HFFc6 (cell line): Measurements from ENCODE around the gene TMEM125. TPM values are rescaled to one million over a fixed set of nuclear protein-coding genes. Genes with fewer than 3 reads are reported as not detected.

Experiments used
- DNase-seq: peaks from one replicate; pipeline ENCODE4 v3.0.0-alpha.2; 2018
- H3K27ac Mint-ChIP-seq: 2 replicates; pipeline ENCODE4 v1.8.0; 2020; ENCODE audit warnings: mild to moderate bottlenecking, mixed read lengths
- H3K27me3 Mint-ChIP-seq: 2 replicates; pipeline ENCODE4 v1.8.0; 2021; ENCODE audit warnings: mild to moderate bottlenecking, moderate library complexity, mixed read lengths; ENCODE audit not compliant: insufficient read depth
- H3K36me3 Mint-ChIP-seq: 2 replicates; pipeline ENCODE4 v1.8.0; 2021; ENCODE audit warnings: low read depth, mixed read lengths
- H3K4me1 Mint-ChIP-seq: 2 replicates; pipeline ENCODE4 v1.8.0; 2020; ENCODE audit warnings: low read depth, mixed read lengths
- H3K4me3 Mint-ChIP-seq: 2 replicates; pipeline ENCODE4 v1.8.0; 2020; ENCODE audit warnings: mild to moderate bottlenecking, moderate library complexity, mixed read lengths
- H3K9me3 Mint-ChIP-seq: 2 replicates; pipeline ENCODE4 v1.8.0; 2020; ENCODE audit warnings: mild to moderate bottlenecking, mixed read lengths
- CTCF ChIP-seq: fragments of 200-600 bp; sonication (generic); IDR thresholded peaks from 2 replicates; pipeline ENCODE4 v1.5.0; 2021; ENCODE audit warnings: antibody characterized with exemption, mild to moderate bottlenecking
- total RNA-seq, 6 experiments: library from RNA; stranded (reverse); fragmentation: NEBNext Ultra II Directional; extraction: Animal tissue kit (Norgen Biotek cat#: 25700); gene quantifications; 2 replicates in 1 of 6; 3 replicates in 5 of 6; pipeline ENCODE4 v1.2.3, GENCODE V29; 2021

TMEM125 gene
- total RNA-seq, 6 experiments from 2014 or later, result not detected

GRCh38 chr1:43298055-43298454 is 28.3 kb downstream of the TMEM125 start:
- Mint-ChIP-seq H3K27me3 (peaks cover 7% of the 10 kb centered on the region; the same call in 1 of the 2 replicates), H3K27ac (no peak overlapping the region), H3K4me3 (no peak overlapping the region), H3K4me1 (peaks cover 26% of the 10 kb centered on the region), H3K36me3 (no peaks in the 10 kb centered on the region), H3K9me3 (no peaks in the 10 kb centered on the region)
- DNase-seq, result no peak
- no peak for TF ChIP-seq CTCF

DNA sequence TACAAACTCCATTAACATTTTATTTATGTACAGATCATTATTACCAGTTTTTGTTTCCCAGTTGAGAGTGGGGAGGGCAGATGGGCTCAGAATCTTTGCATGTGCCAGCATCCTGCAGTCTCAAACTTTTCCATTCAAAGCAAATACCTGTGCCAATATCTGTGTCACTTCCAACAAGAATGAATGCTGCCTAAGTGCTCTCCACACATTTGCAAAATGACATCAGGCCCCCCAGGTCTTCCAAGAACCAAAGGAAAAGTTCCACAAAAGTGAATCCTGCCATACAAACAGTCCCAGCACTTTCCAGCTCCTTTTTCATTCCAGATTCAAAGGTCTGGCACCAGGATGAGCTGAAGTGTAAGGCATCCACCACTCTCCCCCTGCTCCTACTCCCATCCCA is 29.3 kb downstream of the TMEM125 start:
- Mint-ChIP-seq H3K36me3 (no peaks in the 10 kb centered on the region), H3K4me1 (peaks cover 23% of the 10 kb centered on the region), H3K27ac (no peak overlapping the region), H3K4me3 (no peak overlapping the region), H3K27me3 (peaks cover 15% of the 10 kb centered on the region; the same call in 1 of the 2 replicates), H3K9me3 (no peaks in the 10 kb centered on the region)
- no peak for DNase-seq
- TF ChIP-seq CTCF, result no peak

- no peak for TF ChIP-seq CTCF
- Mint-ChIP-seq H3K27ac (no peak within 1 kb of the TSS), H3K4me3 (no peak within 1 kb of the TSS), H3K36me3 (no peaks in the 10 kb centered on the region), H3K4me1 (peaks cover 14% of the 10 kb centered on the region), H3K27me3 (peaks cover 23% of the 10 kb centered on the region), H3K9me3 (no peaks in the 10 kb centered on the region)
- DNase-seq, result no peak
Measured at GRCh38 chr1:43300378-43301094, 30.8 kb downstream of the TMEM125 start, which contains the start of gene TIE1. Gene TIE1, plus strand, starts transcription at chr1:43300982. Its CDS starts 90 bp downstream, at chr1:43301072.

GRCh38 chr1:43302201-43302600 is 32.4 kb downstream of the TMEM125 start:
- no peak for DNase-seq
- no peak for TF ChIP-seq CTCF
- Mint-ChIP-seq H3K36me3 (no peaks in the 10 kb centered on the region), H3K4me3 (no peak overlapping the region), H3K9me3 (no peaks in the 10 kb centered on the region), H3K4me1 (peaks cover 6% of the 10 kb centered on the region), H3K27ac (no peak overlapping the region), H3K27me3 (peaks cover 31% of the 10 kb centered on the region)

GRCh38 chr1:43302721-43303470 is 33.1 kb downstream of the TMEM125 start:
- Mint-ChIP-seq H3K4me3 (no peak overlapping the region), H3K4me1 (peaks cover 6% of the 10 kb centered on the region), H3K9me3 (no peaks in the 10 kb centered on the region), H3K27me3 (peaks cover 36% of the 10 kb centered on the region), H3K27ac (no peak overlapping the region), H3K36me3 (no peaks in the 10 kb centered on the region)
- no peak for TF ChIP-seq CTCF
- DNase-seq, result no peak
